NCI-H460 (cell line): Measurements from ENCODE around the gene CALML4. TPM values are rescaled to one million over a fixed set of nuclear protein-coding genes. Genes with fewer than 3 reads are reported as not detected.

Experiments
- DNase-seq: peaks from one replicate; pipeline ENCODE4 v3.0.0-alpha.2; 2016; ENCODE audit warnings: low read depth; ENCODE audit errors: extremely low read depth
- total RNA-seq: library from RNA; depleted of rRNA; stranded (reverse); fragments of >200 nt; shearing (Covaris generic); gene quantifications from 2 replicates; pipeline ENCODE4 v1.2.3, GENCODE V29; 2014; rRNA removed

CALML4 gene
- total RNA-seq, 1 experiment from 2014 or later, result 6.8 TPM

DNA sequence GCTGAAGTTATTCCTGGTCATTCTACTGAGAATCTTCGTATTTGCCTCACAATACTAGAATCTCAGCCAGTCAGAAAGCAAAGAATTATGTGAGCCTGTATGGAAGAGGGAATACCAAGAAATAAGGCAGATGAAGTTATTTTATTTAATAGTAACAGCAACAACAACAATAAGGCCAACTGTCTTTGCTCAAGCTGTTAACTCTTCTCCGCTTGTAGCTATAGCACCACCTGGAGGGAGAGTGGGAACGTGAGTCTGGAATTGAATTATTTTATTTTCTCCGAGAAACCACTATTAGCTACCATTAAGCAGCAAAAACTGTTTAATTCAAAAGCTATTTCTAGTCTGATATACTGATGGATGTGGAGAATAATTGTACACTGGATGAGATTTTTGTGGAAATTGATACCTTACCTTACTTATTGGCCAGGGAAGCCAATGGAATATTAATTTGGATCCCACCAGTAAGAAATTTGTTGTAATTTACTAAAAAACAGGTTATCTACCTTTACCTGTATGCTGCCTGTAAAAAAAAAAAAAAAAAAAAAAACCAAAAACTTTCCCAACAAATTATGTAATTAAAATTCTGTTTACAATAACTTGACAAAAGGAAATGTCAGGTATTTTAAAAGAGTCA is 50.1 kb downstream of the CALML4 start:
- peak; percentile 52 for DNase-seq

DNA sequence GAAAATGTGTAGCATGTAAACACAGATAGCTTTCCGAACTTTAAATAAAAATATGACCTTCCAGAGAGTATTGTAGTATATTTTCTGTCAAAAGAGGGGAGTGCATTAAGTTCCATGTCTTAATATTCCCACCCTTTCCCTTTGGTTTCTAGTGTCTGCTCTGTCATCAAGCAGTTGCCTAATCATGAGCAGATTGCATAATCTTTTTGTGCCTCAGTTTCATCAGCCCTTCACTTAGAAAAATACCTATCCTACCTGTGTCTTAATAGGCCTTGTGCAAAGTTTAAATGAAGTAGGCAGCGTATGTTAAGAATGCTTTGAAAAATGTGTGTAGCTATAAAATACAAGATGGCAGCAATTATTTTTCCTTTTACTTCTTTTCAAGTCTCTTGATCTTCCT is 52.8 kb downstream of the CALML4 start:
- no peak for DNase-seq

DNA sequence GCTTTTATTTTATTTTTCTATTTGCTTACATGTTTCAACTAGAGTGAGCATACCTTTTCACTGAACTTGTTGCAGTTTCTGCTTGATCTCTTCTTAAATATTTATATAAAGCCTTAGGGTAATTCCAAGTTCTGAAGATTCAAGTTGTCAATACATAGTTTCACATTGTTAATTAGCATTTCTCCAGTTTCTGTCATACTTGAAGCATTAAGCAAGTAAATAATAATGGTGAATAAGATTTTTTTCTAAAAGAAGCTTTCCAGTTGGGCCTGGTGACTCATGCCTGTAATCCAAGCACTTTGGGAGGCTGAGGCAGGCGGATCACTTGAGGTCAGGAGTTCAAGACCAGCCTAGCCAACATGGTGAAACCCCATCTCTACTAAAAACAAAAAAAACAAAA is 53.9 kb downstream of the CALML4 start:
- no peak for DNase-seq

DNA sequence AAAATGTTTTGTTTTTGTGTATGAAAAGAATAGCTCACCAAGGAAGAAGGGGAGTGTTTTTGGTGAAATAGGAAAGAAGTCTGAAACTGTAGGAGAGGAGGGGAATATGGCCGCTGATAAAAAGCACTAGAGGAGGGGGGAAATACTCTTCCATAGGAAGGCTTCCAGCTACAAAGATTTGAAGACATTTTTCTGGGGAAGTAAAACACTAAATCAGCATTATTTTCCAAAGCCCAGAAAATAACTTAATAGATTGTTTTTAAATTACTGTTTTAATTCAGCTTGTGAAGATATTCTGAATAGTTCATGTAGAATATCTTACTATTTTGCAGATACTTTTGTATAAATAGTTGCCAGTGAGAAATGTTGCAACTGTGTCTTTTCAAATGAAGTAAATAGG is 54.9 kb downstream of the CALML4 start:
- no peak for DNase-seq

DNA sequence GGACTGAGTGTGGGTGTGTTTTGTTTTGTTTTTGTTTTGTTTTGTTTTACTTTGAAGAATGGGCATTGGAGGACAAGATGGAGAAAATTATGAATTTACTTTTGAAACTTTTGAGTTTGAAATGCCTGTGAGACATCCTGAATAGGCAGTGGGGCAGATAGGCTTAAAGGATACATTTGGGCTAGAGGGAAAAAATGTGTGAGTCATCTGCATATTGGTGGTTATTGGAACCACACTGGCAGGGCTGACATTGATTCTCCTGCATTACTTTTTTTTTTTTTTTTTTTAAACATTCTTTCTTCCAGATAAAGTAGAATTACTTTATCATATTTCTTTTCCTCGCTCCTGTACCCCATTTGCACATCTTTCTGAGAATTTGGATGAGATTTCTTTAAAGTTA is 56.1 kb downstream of the CALML4 start:
- DNase-seq, result no peak

DNA sequence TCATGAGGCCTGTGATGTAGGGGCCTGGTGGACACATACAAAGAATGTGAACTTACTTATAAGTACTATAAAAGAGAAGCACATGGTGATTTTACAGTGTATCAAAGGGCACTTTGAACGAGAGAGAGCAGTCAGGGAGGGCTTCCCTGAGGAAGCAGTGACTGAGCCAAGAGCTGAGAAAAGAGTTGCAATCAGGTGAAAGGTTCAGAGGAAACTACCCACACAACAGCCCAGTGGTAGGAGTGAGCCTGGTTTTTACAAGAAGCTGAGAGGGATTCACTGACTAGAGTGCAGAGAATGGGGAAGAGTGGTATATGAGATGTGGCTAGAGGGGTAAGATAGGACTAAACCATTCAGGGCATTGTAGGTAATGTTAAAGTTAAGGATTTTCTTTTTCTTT is 57.1 kb downstream of the CALML4 start:
- no peak for DNase-seq

DNA sequence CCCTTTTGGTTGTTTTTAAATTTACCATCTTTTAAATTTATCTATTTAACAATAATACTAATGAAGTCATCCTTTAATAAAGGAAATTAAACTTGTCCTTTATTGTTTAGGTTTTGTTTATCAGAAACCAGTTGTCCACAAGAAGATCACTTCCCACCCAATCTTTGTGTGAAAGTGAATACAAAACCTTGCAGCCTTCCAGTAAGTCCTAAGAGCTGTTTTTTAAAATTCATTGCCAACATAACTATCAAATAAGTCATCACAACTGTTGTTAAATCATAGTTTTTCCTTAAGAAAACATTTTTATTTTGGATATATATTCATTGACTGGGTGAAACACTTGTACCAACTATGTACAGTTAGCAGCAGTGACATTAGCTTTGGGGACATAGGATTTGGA is 59.4 kb downstream of the CALML4 start:
- DNase-seq, result no peak

DNA sequence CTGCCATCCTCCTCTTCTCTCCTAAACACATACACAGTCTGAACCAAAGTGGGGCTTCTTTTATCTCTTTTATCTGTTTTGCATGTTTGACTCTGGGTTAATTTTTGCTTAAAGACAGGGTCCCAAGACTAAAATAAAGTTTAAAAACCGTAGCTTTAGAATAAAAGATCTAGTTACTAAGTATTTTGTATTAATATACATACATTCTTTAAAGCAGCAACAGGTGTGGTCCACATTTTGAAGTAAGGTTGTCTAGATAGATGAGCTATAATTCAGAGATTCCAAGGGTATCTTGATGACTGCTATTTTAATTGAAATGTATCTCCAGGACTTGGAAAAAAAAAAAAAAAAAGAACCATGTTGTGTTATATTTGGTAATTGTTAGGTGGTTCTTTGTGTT is 61.3 kb downstream of the CALML4 start:
- DNase-seq, result no peak

DNA sequence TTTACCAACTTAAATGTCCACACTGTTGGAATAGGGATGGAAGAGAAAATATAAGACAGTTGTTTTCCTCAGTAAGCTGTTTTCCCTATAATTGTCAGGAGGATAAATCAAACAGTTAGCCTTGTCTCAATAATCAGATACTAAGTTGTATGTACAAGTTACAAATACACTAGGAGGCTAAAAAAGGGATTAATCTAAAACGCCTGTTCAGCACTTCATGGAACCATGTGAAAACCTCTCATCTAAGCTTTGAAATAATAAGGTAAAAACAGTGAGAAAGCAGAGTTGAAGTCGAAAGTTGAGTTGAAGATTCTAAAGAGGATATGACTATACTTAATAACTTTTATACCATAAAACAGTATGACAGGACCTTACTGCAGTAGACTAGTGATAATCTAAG is 62.0 kb downstream of the CALML4 start:
- DNase-seq, result no peak

Other genes with a start within 250 kb of the CALML4 start
- gene PIAS1, start 151.0 kb downstream of the CALML4 start, total RNA-seq, result 12.9 and 15.2 TPM in 2 replicates
- 18.0 and 20.3 TPM in 2 replicates for gene CLN6, start 24.4 kb upstream of the CALML4 start, total RNA-seq
- gene FEM1B, start 72.4 kb upstream of the CALML4 start, total RNA-seq, result 37.5 and 41.0 TPM in 2 replicates
- 0.09 and 0.12 TPM in 2 replicates for gene ITGA11, start 226.8 kb upstream of the CALML4 start, total RNA-seq